GM21825 (cell line): ENCODE data around the gene RGS9BP.
"Not testable (repeated sequence)": the region's sequence is repeated elsewhere in the genome, so short reads cannot be mapped to it uniquely, and the experiment has no call there.

Experiments
- ATAC-seq: cut with Tn5 transposase; IDR thresholded peaks from one replicate; pipeline ENCODE4 v1.9.1; 2021; ENCODE audit warnings: mild to moderate bottlenecking, moderate library complexity; ENCODE audit not compliant: unreplicated experiment

Gene RGS9BP

GRCh38 chr19:32694851-32695250 lies 19.2 kb downstream of the RGS9BP start:
- ATAC-seq = not testable (repeated sequence)

- ATAC-seq = not testable (repeated sequence)
Observed at GRCh38 chr19:32695506-32695905, 19.9 kb downstream of the RGS9BP start.

- not testable (repeated sequence) for ATAC-seq
Observed at GRCh38 chr19:32696771-32697170, 21.1 kb downstream of the RGS9BP start.

- ATAC-seq = not testable (repeated sequence)
Observed at GRCh38 chr19:32700129-32700528, 24.5 kb downstream of the RGS9BP start.

- no peak for ATAC-seq
Observed at GRCh38 chr19:32702010-32702409, 26.4 kb downstream of the RGS9BP start.

GRCh38 chr19:32704006-32704405 lies 28.4 kb downstream of the RGS9BP start:
- ATAC-seq = not testable (repeated sequence)

GRCh38 chr19:32708457-32708856 lies 32.8 kb downstream of the RGS9BP start:
- no peak for ATAC-seq

GRCh38 chr19:32709032-32709431 lies 33.4 kb downstream of the RGS9BP start:
- no peak for ATAC-seq

GRCh38 chr19:32711747-32712146 lies 36.1 kb downstream of the RGS9BP start:
- no peak for ATAC-seq

- ATAC-seq = not testable (repeated sequence)
Observed at GRCh38 chr19:32716203-32716602, 40.6 kb downstream of the RGS9BP start.

- no peak for ATAC-seq
Observed at GRCh38 chr19:32717496-32717895, 41.8 kb downstream of the RGS9BP start.

- ATAC-seq = no peak
Observed at GRCh38 chr19:32718286-32718685, 42.6 kb downstream of the RGS9BP start.

- no peak for ATAC-seq
Observed at GRCh38 chr19:32719611-32720059, 44.0 kb downstream of the RGS9BP start, which contains the start of gene TDRD12. Gene TDRD12 (plus strand): TSS chr19:32719767. CDS start chr19:32720073, 306 bp downstream.

GRCh38 chr19:32720216-32720935 lies 44.7 kb downstream of the RGS9BP start:
- ATAC-seq = no peak

- ATAC-seq = no peak
Observed at GRCh38 chr19:32720936-32721250, 45.2 kb downstream of the RGS9BP start.
